Common myeloid progenitor, CD34-positive (primary cell): ENCODE data around the gene SEC61A1.

Experiments
- CTCF ChIA-PET: fragments of 350-600 bp; sonication (Branson Sonifier 250); formaldehyde crosslinking; loops from one replicate; lab custom pipeline; 2021; ENCODE audit warnings: antibody characterized with exemption; lab: Charles Lee
- POLR2A ChIA-PET: fragments of 350-600 bp; sonication (Branson Sonifier 250); formaldehyde crosslinking; loops from one replicate; lab custom pipeline; 2021; ENCODE audit warnings: antibody characterized with exemption; lab: Charles Lee
- DNase-seq, 3 donors: peaks; one replicate each; pipeline versions ENCODE4 v3.0.0 to v3.0.0-alpha.2; 2013
- H3K27ac ChIP-seq, 2 experiments: 1 replicate in 1 of 2; 2 replicates in 1 of 2; pipeline ENCODE4 v1.7.0; 2013; ENCODE audit warnings: inconsistent platforms in 2 of 2, low read length in 2 of 2, mild to moderate bottlenecking in 2 of 2, low read depth in 1 of 2, moderate library complexity in 1 of 2; ENCODE audit not compliant: severe bottlenecking in 2 of 2, insufficient read depth in 1 of 2, poor library complexity in 1 of 2
- H3K27me3 ChIP-seq, 5 experiments: replicated peaks in 2 of 5; 1 replicate in 3 of 5; 2 replicates in 2 of 5; pipeline versions ENCODE4 v1.6.1 to v1.7.0; 2013; ENCODE audit warnings: low read length in 4 of 5, mild to moderate bottlenecking in 2 of 5, moderate library complexity in 2 of 5, inconsistent platforms in 1 of 5; ENCODE audit not compliant: insufficient read depth in 5 of 5, control insufficient read depth in 4 of 5
- H3K36me3 ChIP-seq, 4 experiments: 1 replicate in 2 of 4; 2 replicates in 2 of 4; pipeline versions ENCODE4 v1.6.1 to v1.7.0; 2013; ENCODE audit warnings: low read length in 3 of 4, control low read depth in 1 of 4, mild to moderate bottlenecking in 1 of 4; ENCODE audit not compliant: control insufficient read depth in 4 of 4, insufficient read depth in 4 of 4
- H3K4me1 ChIP-seq, 4 experiments: 1 replicate in 3 of 4; 2 replicates in 1 of 4; pipeline versions ENCODE4 v1.6.1 to v1.7.1; 2013; ENCODE audit warnings: low read length in 3 of 4, mild to moderate bottlenecking in 3 of 4, control low read depth in 1 of 4, inconsistent platforms in 1 of 4, moderate library complexity in 1 of 4; ENCODE audit not compliant: control insufficient read depth in 4 of 4, insufficient read depth in 4 of 4; ENCODE audit errors: control extremely low read depth in 1 of 4
- H3K4me3 ChIP-seq, 7 experiments: 1 replicate in 4 of 7; 2 replicates in 3 of 7; pipeline versions ENCODE4 v1.5.1 to v1.7.0; 2013; ENCODE audit warnings: mild to moderate bottlenecking in 7 of 7, low read length in 6 of 7, moderate library complexity in 6 of 7, inconsistent platforms in 2 of 7, low read depth in 2 of 7, control low read depth in 1 of 7; ENCODE audit not compliant: insufficient read depth in 4 of 7, control insufficient read depth in 1 of 7; ENCODE audit errors: extremely low read depth in 1 of 7
- H3K9me3 ChIP-seq, 5 experiments: 1 replicate in 4 of 5; 2 replicates in 1 of 5; pipeline versions ENCODE4 v1.6.1 to v1.7.1; 2013; ENCODE audit warnings: low read length in 4 of 5, mild to moderate bottlenecking in 2 of 5, inconsistent platforms in 1 of 5, low read depth in 1 of 5, moderate library complexity in 1 of 5; ENCODE audit not compliant: control insufficient read depth in 4 of 5, insufficient read depth in 2 of 5; ENCODE audit errors: control extremely low read depth in 1 of 5
- WGBS: methylation state at CpG from one replicate; pipeline ENCODE4 v1.1.5; 2013; ENCODE audit not compliant: insufficient coverage; 5-methylcytosine and 5-hydroxymethylcytosine counted together

The SEC61A1 gene

GRCh38 chr3:128012050-128012449, 40.2 kb upstream of the SEC61A1 start:
- POLR2A ChIA-PET: no interaction called here
- peaks cover 0 to 2% (median 0%) of the 10 kb centered on the region in 5 experiments for H3K9me3 ChIP-seq
- peaks cover 0 to 6% (median 0%) of the 10 kb centered on the region in 5 experiments for H3K27me3 ChIP-seq
- no peak overlapping the region for H3K27ac ChIP-seq
- peaks cover 0 to 5% (median 2%) of the 10 kb centered on the region in 4 experiments for H3K4me1 ChIP-seq
- H3K36me3 ChIP-seq: no peaks in the 10 kb centered on the region
- no peak overlapping the region for H3K4me3 ChIP-seq
- CTCF ChIA-PET: no interaction called here
- WGBS: 97% methylated on average over 5 of the region's 14 CpGs
- DNase-seq: no peak

- Histone ChIP-seq H3K9me3 (peaks cover 0 to 2% (median 0%) of the 10 kb centered on the region in 5 experiments), H3K27ac (no peak overlapping the region), H3K4me3 (no peak overlapping the region), H3K27me3 (no peaks in the 10 kb centered on the region), H3K4me1 (peaks cover 0 to 5% (median 2%) of the 10 kb centered on the region in 4 experiments), H3K36me3 (no peaks in the 10 kb centered on the region)
- POLR2A ChIA-PET: no interaction called here
- CTCF ChIA-PET: no interaction called here
- no peak for DNase-seq
- 80% methylated on average over 1 of the region's 3 CpGs for WGBS
Observed at GRCh38 chr3:128014548-128014947, 37.7 kb upstream of the SEC61A1 start.

- Histone ChIP-seq H3K4me1 (no peaks in the 10 kb centered on the region), H3K9me3 (peaks cover 0 to 2% (median 0%) of the 10 kb centered on the region in 5 experiments), H3K36me3 (no peaks in the 10 kb centered on the region), H3K4me3 (no peak overlapping the region), H3K27ac (no peak overlapping the region), H3K27me3 (no peaks in the 10 kb centered on the region)
- 100% methylated on average over 1 of the region's 1 CpG for WGBS
- DNase-seq: no peak
- ChIA-PET POLR2A (no interaction called here), CTCF (no interaction called here)
Observed at GRCh38 chr3:128016502-128016901, 35.7 kb upstream of the SEC61A1 start.

DNA sequence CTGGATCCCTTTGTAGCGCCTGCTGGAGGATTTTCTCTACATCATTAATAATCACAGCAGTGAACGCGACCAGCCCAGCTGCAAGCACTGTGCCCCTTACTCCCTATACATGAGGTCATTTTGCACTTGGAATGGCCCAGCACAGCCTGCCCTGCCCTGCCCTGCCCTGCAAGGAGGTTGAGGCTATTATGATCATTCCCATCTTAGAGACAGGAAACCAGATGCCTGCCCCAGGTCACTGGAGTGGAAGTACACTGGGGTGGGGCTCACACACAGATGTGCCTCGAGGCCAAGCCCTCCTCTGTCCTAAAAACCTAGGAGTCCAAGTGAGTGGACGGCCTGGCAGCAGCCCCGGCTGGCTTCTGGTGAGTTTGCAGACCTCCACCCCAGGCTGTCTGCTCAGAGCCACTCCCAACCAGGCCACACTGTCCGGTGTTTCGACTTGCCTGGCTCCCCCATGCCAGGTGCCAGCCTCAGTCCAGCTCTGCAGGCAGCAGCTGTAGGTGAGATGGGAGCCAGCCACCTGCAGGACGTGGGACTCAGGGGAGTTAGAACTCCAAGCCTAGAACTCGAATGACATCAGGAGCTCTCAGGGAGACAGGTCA, 30.4 kb upstream of the SEC61A1 start:
- H3K4me1 ChIP-seq: no peaks in the 10 kb centered on the region
- H3K9me3 ChIP-seq: no peaks in the 10 kb centered on the region
- WGBS: 88% methylated on average over 7 of the region's 10 CpGs
- CTCF ChIA-PET: interaction anchor here (0.7 kb wide), 1 partner anchor 8 kb away, joined by 3 read pairs; no protein-coding TSS in a partner anchor
- no peak overlapping the region for H3K27ac ChIP-seq
- no peaks in the 10 kb centered on the region for H3K36me3 ChIP-seq
- POLR2A ChIA-PET: interaction anchor here (0.6 kb wide), 1 partner anchor 411 kb away, joined by 3 read pairs; no protein-coding TSS in a partner anchor
- H3K27me3 ChIP-seq: peaks cover 0 to 12% (median 0%) of the 10 kb centered on the region in 5 experiments
- no peak overlapping the region for H3K4me3 ChIP-seq
- DNase-seq: no peak

- POLR2A ChIA-PET: no interaction called here
- no peaks in the 10 kb centered on the region for H3K36me3 ChIP-seq
- H3K9me3 ChIP-seq: no peaks in the 10 kb centered on the region
- CTCF ChIA-PET: interaction anchor here (1.9 to 2.3 kb wide), 2 partner anchors 9 to 12 kb away, joined by 6 read pairs; no protein-coding TSS in a partner anchor
- H3K27me3 ChIP-seq: no peaks in the 10 kb centered on the region
- H3K4me1 ChIP-seq: no peaks in the 10 kb centered on the region
- DNase-seq: no peak
- H3K27ac ChIP-seq: no peak overlapping the region
- no peak overlapping the region for H3K4me3 ChIP-seq
Observed at GRCh38 chr3:128033102-128033501, 19.1 kb upstream of the SEC61A1 start.

- WGBS: no CpG with 5 or more reads among the region's 1 CpG
- Histone ChIP-seq H3K27me3 (no peaks in the 10 kb centered on the region), H3K9me3 (no peaks in the 10 kb centered on the region), H3K4me3 (no peak overlapping the region), H3K36me3 (no peaks in the 10 kb centered on the region), H3K27ac (no peak overlapping the region), H3K4me1 (no peaks in the 10 kb centered on the region)
- no peak for DNase-seq
- ChIA-PET CTCF (interaction anchor here (0.7 kb wide), 1 partner anchor 51 kb away, joined by 3 read pairs; no protein-coding TSS in a partner anchor), POLR2A (interaction anchor here (0.6 to 0.8 kb wide), 2 partner anchors 29 to 34 kb away, joined by 3 to 5 read pairs; no protein-coding TSS in a partner anchor)
Observed at GRCh38 chr3:128036119-128036518, 16.1 kb upstream of the SEC61A1 start.

DNA sequence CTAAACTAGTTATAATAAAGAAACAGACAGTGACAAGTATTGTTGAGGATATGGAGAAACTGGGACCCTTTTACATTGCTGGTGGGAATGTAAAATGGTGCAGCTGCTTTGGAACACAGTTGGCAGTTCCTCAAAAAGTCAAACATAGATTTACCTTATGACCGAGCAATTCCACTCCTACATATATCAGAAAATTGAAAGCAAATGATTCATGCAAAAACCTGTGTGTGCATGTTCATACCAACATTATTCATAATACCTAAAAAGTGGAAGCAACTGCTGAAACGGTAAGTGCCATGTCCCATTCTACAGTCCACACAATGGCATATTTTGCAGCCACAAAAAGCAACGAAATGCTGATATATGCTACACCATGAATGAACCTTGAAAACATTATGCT, 12.2 kb upstream of the SEC61A1 start:
- H3K9me3 ChIP-seq: no peaks in the 10 kb centered on the region
- H3K4me3 ChIP-seq: no peak overlapping the region
- H3K27me3 ChIP-seq: peaks cover 0 to 2% (median 0%) of the 10 kb centered on the region in 5 experiments
- ChIA-PET POLR2A (no interaction called here), CTCF (no interaction called here)
- no peak overlapping the region for H3K27ac ChIP-seq
- WGBS: 92% methylated on average over 2 of the region's 3 CpGs
- no peak for DNase-seq
- no peaks in the 10 kb centered on the region for H3K36me3 ChIP-seq
- no peaks in the 10 kb centered on the region for H3K4me1 ChIP-seq
